H4 (cell line): Measurements from ENCODE around the gene KIF1B. TPM values are rescaled to one million over a fixed set of nuclear protein-coding genes. Genes with fewer than 3 reads are reported as not detected.
"Not testable (repeated sequence)": the region's sequence is repeated elsewhere in the genome, so short reads cannot be mapped to it uniquely, and the experiment has no call there.

Experiments
- DNase-seq: peaks from one replicate; pipeline ENCODE4 v3.0.0-alpha.2; 2015; ENCODE audit warnings: low spot score
- total RNA-seq: library from RNA; depleted of rRNA; stranded (reverse); fragments of >200 nt; shearing (Covaris generic); gene quantifications from 2 replicates; pipeline ENCODE4 v1.2.3, GENCODE V29; 2014

Gene KIF1B
- total RNA-seq, 1 experiment from 2014 or later = 11.4 TPM

GRCh38 chr1:10387677-10388386 lies 177.5 kb downstream of the KIF1B start:
- DNase-seq = peak; percentile 68

DNA sequence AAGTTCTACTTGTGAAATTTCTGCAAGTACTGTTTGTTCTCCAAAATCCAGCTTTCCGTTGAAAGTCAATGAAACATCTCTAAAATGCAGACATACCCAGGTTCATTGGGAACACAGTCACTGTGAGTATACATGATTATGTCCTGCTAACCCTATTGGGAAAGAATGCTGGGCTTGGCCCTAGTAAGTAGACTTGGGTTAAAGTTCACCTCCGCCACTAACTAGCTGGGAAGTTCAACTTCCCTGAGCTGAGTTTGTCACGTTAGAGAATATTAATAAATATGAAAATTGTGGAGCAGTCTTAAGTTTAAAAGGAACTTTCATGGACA lies 178.0 kb downstream of the KIF1B start:
- DNase-seq = no peak

DNA sequence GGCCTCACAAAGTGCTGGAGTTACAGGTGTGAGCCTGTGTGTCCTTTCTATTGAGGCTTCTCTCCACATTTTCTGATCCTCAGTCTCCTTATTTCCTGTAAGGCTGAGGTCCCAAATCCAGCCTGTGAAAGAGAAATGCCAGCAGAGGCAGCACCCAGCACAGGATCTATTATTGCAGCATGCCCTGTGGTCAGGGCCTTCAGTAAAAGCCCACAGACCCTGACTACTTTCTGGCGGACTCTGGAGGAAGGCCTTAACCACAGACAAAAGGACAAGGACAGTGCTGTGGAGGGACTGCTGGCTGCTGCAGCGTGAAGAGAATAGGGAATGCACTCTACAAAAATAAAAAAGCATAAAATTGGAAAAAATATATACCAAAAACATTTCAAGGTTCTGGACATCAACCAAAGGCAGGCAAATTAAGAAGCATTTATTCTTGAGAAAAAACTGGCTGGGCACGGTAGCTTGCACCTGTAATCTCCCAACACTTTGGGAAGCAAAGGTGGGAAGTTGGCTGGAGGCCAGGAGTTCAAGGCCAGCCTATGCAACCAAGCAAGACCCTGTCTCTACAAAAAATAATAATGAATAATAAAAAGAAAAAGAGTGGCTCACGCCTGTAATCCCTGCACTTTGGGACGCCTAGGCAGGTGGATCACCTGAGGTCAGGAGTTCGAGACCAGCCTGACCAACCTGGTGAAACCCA lies 179.1 kb downstream of the KIF1B start:
- DNase-seq = no peak

DNA sequence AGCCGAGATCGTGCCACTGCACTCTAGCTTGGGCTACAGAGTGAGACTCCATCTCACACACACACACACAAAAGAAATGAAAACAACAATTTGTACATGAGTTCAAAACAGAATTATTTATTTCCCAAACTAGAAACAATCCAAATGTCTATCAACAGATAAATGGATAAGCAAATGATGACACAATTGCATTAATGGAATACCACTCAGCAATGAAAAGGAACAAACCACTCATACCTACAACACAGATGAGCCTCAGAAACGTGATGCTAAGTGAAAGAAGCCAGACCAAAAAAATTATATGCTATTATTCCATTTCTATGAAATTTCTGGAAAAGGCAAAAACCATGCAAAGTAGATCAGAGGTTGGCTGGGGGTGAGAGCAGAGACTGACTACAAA lies 186.5 kb downstream of the KIF1B start:
- no peak for DNase-seq

DNA sequence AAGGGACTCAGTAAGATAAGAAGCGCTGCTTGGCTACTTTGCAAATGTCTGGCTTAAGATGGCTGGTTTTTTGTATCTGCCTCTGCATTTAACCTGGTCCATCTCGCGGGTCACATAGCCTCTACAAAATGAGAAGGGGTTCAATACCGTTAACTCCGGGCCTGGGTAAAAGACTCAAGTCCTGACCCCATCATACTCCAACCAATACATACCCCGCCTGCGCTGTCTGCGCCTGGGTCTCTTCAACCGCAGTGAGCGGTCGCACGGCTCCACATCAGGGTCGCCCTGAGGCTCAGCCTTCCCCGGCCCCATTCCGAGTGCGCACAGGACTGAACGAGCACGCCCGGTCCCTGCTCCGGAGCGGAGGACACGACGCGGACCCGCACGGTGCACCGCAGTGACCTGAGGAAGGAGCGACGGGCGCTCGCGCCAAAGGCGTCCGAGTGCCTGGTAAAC lies 187.9 kb downstream of the KIF1B start:
- DNase-seq = no peak

- peak; percentile 96 for DNase-seq
Measured at GRCh38 chr1:10398734-10399443, 188.5 kb downstream of the KIF1B start, which contains the start of gene PGD. PGD (plus strand) TSS chr1:10399064; CDS start chr1:10399118, 54 bp downstream.

GRCh38 chr1:10399444-10399941 lies 189.1 kb downstream of the KIF1B start:
- no peak for DNase-seq

DNA sequence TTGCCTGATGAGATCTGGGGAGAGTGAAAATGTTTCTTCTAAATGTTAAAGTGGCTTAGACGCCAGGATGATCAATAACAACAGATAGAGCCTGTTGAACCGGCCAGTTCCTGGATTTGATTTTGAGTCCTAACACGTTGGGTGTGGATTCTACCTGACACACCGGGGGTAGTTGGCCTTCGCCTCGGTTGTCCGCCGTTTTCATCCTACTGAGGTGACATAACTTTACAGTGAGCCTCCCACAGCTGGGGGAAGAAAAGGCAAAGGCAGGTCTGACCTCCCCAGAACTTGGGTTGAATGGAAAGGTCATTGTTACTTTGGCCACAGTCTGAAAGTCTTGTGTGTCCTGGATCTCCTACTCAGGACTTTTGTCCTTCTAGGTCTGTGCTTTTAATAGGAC lies 189.6 kb downstream of the KIF1B start:
- DNase-seq = no peak

- DNase-seq = no peak
Measured at GRCh38 chr1:10401281-10401680, 190.9 kb downstream of the KIF1B start.

DNA sequence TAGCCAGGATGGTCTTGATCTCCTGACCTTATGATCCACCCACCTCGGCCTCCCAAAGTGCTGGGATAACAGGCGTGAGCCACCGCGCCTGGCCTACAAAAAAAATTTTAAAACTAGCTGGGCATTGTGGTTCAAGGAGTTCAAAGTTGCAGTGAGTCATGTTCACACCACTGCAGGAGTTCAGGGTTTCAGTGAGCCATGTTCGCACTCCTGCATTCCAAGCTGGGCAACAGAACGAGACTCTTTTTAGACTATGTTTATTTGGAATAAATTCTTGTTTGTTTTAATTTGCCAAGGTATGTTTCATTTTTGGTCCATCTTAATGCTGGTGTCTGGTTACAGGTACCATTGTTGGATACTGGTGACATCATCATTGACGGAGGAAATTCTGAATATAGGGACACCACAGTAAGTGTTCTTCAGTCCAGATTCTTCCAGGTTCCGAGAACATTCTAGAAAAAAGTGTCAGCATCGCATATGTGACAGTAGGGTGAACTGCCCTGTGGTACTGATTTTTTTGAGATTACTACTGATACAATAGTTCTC lies 192.4 kb downstream of the KIF1B start:
- DNase-seq = peak; percentile 27

- no peak for DNase-seq
Measured at GRCh38 chr1:10407201-10407600, 196.8 kb downstream of the KIF1B start.

DNA sequence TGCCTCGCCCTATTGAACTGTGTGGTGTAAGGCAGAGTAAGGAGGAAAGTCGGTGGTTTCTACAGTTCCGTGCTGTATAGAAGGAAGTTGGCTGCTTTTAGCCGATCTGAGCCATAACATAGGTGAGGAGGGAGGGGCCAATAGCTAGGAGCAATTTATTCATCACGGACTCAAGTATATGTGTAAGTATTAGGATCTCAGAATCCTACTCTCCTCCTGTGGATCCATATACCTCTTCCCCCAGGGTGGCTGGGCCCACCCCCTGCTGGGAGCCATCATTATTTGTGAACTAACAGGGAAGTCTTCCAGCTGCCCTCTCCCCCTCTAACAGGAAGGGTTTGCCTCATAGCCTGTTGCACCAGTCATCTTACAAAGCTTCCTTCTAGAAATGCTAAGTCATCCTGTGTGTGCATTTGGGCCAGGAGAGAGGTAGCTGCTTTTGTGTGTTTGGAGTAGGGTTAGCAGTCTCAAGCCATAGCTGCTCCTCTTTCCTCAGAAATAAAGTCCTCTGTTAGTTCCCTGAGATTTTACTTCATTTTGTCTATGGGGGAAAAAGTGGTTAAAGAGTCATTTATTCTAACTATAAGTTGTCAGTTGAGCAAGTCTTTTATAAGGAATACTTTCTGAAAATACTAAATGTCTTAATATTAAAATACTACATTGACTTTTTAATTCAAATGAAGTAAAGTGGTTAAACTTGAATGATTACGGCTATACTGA lies 205.0 kb downstream of the KIF1B start:
- DNase-seq = peak; percentile 91

- DNase-seq = not testable (repeated sequence)
Measured at GRCh38 chr1:10415967-10416366, 205.6 kb downstream of the KIF1B start.

GRCh38 chr1:10418741-10419140 lies 208.4 kb downstream of the KIF1B start:
- DNase-seq = not testable (repeated sequence)

DNA sequence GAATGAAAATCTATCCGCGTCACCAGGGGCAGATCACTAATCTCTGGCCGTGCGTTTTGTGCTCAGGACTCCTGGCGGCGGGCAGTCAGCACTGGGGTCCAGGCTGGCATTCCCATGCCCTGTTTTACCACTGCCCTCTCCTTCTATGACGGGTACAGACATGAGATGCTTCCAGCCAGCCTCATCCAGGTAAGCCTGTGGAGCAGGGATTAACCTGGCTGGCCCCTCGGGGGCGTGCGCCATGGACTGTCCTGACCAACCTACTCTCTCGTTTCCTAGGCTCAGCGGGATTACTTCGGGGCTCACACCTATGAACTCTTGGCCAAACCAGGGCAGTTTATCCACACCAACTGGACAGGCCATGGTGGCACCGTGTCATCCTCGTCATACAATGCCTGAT lies 209.0 kb downstream of the KIF1B start:
- DNase-seq = no peak

DNA sequence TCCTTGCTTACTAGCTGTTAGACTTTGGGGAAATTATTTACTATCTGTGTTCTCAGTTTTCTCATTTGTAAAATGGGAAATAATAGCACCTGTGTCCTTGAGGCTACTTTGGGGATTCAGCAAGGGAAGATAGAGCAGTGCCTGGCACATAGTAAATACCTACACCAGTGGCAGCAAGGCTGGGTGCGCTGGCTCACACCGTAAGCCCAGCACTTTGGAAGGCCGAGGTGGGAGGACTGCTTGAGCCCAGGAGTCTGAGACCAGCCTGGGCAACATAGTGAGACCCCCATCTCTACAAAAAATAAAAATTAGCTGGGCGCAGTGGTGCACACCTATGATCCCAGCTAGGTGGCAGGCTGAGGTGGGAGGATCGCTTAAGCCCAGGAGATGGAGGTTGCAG lies 211.3 kb downstream of the KIF1B start:
- DNase-seq = no peak

GRCh38 chr1:10424034-10424433 lies 213.7 kb downstream of the KIF1B start:
- DNase-seq = peak; percentile 18

DNA sequence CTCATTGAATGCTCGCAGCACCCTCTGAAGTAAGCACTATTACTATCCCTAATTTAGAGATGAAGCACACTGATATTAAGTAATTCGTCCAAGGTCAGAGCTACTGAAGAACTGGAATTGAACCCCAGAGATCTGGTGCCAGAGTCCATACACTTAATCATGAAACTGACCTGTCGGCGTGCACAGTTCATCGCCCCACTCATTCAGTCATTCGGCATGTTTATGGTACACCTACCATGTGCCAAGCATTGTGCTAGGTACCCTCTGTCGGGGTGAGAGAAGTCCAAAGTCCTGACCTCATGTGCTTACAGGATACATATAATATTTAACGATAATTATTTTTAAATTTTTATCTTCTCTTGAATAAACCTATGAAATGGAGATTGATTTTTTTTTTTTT lies 214.3 kb downstream of the KIF1B start:
- no peak for DNase-seq

GRCh38 chr1:10425826-10426534 lies 215.6 kb downstream of the KIF1B start:
- not testable (repeated sequence) for DNase-seq

DNA sequence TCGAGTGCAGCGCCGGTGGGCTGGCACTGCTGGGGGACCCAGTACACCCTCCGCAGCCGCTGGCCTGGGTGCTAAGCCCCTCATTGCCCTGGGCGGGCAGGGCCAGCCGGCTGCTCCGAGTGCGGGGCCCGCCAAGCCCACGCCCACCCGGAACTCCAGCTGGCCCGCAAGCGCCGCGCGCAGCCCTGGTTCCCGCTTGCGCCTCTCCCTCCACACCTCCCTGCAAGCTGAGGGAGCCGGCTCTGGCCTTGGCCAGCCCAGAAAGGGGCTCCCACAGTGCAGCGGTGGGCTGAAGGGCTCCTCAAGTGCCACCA lies 216.1 kb downstream of the KIF1B start:
- not testable (repeated sequence) for DNase-seq

DNA sequence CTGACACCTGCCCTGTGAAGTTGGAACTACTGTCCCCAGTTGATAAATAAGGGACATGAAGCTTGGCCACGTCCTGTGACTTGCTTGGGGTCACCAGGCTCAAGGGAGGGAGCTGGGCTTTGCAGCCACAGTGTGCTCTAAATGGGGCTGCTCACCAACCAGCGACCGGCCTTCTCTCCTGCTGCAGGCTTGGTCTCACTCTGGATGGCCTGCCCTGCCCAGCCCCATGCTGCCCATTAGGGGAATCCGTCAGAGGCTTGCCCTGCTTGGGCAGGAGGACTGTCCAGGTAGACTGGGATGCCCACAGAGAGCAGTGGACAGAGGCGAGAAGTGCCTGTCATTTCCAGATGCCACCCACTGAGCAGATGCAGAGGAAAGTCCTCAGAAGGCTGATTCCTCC lies 218.6 kb downstream of the KIF1B start:
- no peak for DNase-seq
